Measurements from ENCODE around the gene C11orf68.

C11orf68 gene

DNA sequence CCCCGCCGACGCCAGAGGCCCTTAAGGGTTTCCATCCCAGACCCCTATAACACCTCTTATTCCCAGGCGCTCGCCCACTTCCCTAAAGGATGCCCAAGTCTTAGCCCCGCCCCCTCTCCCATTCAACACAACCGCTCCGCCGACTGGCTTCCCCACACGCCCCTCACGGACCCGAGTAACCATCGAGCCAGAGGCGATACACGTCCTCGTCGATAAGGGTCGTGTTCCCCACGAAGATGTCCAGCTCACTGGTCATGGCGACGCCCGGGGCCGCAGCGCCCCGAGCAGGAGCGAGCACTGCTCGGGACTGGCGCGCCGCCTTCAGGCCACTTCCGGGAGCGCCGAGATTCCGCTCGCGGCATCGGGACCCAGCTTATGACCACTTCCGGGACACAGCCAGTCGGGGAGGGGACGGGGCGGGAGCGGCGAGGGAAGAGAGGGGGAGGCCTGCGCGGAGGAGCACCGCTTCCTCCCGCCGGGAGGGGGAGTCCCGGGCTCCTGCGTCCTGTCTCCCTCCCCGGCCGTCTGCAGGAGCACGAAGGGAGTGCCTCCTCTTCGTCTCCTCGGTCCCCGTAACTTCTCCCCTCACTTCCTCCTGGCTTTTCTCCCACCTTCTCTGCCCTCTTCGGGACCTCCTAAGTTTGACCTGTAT, 30.6 kb downstream of the C11orf68 start, which contains the start of gene FIBP:
Gene FIBP, minus strand, starts transcription at position 309 of the 652 bp plus-strand sequence. Its CDS starts 53 bp downstream, at position 256.
- DNase-seq: peak; percentile 98

DNA sequence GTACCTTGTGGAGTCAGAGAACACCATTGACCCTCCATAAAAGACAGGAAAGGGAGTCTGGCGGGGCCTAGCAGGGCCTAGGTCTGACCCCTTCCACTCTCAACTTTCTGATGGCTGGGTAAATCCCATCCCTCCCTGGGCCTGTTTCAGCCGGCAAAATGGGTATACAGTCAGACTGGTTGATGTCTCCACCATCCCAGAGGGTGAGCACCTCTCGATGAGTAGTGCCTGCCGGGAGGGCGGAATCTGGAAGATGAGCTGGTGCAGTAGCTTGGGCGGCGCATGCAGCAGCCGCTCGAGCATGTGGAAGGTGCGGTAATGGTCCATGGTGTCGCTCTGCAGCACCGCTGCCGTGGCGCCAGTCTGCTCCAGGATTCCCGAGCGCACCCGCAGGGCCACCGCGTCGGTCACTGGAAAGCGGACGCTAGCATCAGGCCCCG, 31.1 kb downstream of the C11orf68 start:
- DNase-seq: no peak

DNA sequence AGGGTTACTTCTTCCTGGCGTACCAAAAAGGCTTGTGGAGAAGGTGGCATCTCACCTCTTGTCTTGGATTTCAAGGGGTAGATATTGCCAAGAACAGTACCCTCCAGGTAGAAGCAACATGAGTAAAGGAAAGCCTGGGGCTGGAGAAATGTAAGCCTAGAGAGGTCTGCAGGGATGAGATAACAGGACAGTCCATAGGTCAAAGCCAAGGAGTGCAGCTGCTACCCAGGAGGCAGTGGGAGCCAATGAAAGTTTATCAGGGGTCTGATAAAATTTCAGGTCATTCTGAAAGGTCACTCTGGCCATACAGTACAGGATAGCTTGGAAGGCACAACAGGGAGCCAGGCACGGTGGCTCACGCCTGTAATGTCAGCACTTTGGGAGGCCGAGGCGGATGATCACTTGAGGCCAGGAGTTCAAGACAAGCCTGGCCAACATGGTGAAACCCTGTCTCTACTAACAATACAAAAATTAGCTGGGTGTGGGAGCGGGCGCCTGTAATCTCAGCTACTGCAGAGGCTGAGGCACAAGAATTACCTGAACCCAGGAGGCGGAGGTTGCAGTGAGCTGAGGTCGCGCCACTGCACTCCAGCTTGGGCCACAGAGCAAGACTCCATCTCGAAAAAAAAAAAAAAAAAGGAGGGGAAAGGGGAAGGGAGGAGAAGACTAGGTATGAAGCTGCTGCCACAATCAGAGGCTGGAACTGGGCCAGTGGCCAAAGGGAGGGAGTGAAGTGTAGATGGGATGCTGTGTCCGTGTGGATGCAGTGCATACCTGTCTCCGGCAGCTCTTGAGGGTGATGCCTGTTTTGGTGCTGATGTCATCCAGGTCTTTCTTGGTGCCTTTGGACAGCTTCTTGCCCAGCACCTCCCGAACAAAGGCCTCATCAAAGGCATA, 31.8 kb downstream of the C11orf68 start:
- DNase-seq: no peak

DNA sequence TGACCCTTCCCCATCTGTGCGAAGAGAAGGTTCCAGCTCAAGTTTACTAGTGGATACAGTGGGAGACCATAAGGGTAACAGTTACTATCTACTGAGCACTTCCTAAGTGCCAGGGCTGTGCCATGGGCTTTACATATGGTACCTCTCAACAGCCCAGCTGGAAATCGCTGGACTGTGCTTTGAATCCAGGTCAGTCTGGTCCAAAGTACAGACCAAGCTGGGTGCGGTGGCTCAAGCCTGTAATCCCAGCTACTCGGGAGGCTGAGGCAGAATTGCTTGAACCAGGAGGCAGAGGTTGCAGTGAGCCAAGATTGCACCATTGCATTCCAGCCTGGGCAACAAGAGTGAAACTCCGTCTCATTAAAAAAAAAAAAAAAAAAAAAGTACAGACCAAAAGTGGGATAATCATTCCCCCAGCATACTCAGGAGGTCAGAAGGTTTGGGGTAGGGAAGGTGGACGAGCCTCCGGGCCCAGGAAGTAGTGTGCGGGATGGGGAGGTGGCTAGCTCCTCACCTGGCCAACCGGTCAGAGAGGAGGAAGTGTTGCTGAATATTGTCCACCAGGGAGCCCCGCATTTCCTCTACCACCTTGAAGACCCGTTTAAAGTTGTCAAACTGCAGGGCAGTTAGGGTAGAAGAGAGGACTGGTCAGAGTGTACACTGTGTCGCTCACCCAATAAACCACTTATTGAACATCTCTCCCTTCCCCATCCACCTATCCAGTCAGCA, 32.9 kb downstream of the C11orf68 start:
- no peak for DNase-seq

DNA sequence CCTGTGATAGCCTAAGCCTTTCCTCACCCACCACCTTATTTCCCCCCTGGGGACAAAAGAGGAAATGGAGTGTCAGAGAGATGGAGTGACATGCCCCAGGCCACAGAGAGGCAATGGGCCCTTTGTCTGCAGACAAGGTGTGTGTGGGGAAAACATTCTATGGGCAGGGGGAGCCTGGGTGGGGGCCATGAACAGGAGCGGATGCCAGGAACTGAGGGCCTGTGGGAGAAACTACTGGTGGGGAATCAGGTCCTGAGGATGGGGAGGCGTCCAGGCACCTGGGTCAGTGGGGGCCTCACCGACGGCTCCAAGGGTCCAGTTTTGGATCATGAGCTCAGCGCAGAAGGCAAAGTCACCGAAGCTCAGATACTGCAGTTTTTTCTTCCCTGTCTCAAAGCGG, 33.6 kb downstream of the C11orf68 start:
- DNase-seq: no peak

DNA sequence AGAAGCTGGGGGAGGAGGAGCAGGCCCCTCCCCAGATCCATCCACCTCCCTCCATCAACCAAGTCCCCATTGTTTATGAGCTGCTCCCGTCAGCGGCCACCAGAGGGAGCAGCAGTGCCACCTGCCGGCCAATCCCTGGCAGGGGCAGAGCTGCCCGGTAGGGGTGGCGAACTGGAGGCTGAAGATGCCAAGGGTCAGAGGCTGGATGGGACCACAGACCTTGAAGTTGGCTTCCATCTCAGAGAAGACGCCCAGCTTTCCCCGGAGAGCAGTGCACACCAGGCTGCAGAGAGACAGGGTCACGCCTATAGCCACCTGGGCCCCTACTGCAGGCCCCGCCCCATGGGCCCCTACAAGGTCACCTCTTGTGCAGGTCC, 34.2 kb downstream of the C11orf68 start:
- peak; percentile 65 for DNase-seq

DNA sequence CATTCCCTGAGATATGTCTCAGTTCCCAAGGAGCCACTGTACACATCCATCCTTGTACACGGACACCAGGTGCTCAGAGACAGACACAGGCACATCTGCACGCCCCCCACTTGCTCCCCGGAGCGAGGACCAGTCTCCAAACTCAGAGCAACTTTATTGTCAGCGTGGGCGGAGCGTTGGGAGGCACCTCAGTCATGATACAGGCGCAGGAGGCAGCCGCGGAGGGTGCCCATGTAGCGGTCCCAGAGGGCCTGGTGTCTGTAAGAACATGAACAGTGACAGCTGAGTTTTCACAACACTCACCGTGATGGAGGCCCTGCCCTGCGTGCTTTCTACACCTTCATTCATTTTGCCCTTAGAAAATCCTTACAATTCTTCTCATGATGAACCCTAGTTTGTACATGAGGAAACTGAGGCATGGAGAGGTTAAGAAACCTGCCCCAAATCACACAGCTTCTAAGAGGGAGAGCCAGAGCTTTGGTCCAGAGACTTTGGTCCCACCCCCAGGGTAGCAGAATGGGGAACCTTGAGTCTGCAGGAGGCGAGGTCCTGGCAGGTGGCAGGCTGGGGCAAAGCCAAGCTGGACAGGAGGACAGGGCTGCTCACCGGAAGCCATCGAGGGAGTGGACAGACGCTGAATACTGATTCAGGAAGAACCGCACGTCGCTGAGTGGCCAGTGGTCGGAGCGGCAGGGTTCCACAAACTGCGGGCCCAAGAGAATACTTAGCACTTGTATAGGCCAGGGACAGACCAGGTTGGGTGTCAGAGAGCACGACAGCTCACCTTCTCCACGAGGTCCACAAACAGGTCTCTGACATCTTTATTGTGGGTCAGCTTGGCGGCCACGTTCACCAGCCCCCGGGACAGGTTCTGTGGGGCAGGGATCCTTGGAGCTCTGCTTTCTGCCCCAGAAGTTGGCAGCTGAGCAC, 34.8 kb downstream of the C11orf68 start:
- DNase-seq: no peak

DNA sequence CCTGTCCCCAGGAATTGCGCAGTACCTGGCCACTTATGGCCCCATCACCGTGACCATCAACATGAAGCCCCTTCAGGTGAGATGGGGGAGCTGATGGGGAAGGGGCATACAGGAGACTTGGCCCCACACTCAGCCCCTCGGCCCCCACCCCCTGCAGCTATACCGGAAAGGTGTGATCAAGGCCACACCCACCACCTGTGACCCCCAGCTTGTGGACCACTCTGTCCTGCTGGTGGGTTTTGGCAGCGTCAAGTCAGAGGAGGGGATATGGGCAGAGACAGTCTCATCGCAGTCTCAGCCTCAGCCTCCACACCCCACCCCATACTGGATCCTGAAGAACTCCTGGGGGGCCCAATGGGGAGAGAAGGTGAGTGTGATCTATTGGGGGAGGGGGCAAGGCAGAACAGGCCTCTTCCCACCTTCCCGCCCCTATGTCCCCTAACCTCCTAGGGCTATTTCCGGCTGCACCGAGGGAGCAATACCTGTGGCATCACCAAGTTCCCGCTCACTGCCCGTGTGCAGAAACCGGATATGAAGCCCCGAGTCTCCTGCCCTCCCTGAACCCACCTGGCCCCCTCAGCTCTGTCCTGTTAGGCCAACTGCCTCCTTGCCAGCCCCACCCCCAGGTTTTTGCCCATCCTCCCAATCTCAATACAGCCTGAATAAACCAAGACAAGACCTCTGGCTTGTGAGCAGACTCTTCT, 35.7 kb downstream of the C11orf68 start:
- DNase-seq: no peak

DNA sequence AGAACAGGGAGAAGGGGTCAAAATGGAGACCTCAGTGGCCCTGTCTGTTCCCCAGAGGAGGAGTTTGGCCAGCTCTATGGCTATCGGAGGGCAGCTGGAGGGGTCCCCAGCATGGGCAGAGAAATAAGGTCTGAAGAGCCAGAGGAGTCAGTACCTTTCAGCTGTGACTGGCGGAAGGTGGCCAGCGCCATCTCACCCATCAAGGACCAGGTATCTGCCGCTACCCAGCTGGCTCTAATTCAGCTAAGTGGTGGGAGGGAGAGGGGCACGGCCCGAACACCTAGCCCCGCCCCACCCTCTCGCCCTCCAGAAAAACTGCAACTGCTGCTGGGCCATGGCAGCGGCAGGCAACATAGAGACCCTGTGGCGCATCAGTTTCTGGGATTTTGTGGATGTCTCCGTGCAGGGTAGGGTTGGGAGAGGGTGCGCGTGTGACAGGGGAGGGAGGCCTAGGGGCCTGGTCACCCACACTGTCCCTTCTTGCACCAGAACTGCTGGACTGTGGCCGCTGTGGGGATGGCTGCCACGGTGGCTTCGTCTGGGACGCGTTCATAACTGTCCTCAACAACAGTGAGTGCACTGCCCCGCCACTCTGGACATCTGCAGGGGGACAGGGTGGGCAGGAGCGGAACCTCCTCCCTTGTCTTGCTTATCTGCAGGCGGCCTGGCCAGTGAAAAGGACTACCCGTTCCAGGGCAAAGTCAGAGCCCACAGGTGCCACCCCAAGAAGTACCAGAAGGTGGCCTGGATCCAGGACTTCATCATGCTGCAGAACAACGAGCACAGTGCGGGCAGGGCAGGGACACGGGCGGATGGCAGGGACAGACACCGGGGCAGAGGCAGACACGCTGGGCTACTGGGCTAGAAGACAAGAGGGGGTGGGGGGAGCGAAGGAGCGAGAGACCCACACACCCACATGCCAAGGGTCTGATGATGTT, 36.5 kb downstream of the C11orf68 start:
- no peak for DNase-seq

DNA sequence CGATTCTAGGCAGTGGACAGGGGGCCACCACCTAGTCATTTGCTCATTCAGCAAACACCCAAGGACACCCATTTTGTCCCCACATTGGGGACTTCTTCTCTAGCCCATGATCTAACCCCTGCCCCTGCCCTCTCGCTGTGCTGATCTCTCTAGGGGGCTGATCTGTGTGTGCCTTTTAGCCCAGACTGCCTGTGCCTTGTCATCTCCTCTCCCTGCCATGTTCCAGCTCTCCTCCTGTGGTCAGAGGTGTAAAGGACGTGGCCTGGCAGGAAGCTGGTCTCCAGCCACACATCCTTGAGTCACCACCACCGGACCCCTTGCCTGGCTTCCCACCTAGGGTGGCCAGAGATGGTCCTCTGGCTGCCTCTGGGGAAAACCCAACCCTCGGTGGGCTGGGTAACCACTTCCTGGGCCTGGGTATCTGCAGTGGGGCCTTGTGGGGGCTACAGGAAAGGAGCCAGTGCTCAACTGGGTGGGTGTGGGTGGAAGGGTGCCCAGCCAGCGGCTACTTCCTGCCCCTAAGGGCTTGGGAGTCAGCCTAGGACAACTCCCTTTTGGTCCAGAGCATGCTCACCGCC, 37.9 kb downstream of the C11orf68 start:
- no peak for DNase-seq

DNA sequence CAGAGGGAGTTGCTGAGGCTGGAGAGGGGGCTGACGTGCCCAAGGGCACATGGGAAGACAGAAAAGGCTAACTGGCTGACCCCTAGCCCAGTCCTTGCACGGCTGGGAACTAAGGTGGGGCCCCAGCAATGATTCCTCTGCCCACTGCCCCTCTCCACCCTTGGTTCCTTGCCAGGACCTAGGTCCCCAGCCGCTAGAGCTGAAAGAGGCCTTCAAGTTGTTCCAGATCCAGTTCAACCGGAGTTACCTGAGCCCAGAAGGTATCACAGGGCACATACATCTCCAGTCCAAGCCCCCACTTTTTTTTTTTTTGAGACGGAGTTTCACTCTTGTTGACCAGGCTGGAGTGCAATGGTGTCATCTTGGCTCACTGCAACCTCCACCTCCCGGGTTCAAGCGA, 38.8 kb downstream of the C11orf68 start:
- DNase-seq: no peak

DNA sequence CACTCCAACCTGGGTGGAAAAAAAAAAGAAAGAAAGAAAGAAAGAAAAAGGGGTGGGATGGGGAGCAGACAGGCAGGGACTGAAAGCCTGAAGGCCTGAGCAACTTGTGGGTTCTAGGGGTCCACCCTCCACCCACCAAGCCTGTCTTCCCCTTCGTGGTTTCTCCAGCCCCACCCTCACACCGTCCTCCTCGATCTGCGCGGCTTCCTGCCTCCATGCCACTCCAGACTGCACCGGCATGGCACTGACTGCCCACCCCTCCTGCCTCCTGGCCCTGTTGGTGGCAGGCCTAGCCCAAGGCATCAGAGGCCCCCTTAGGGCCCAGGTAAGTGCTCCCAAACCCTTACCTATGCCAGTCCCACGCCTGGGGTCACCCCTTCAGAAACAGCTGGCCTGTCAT, 39.2 kb downstream of the C11orf68 start, which contains the start of gene CTSW:
Gene CTSW, plus strand, starts transcription at position 221 of the 400 bp plus-strand sequence. Its CDS starts 18 bp downstream, at position 239.
- no peak for DNase-seq

DNA sequence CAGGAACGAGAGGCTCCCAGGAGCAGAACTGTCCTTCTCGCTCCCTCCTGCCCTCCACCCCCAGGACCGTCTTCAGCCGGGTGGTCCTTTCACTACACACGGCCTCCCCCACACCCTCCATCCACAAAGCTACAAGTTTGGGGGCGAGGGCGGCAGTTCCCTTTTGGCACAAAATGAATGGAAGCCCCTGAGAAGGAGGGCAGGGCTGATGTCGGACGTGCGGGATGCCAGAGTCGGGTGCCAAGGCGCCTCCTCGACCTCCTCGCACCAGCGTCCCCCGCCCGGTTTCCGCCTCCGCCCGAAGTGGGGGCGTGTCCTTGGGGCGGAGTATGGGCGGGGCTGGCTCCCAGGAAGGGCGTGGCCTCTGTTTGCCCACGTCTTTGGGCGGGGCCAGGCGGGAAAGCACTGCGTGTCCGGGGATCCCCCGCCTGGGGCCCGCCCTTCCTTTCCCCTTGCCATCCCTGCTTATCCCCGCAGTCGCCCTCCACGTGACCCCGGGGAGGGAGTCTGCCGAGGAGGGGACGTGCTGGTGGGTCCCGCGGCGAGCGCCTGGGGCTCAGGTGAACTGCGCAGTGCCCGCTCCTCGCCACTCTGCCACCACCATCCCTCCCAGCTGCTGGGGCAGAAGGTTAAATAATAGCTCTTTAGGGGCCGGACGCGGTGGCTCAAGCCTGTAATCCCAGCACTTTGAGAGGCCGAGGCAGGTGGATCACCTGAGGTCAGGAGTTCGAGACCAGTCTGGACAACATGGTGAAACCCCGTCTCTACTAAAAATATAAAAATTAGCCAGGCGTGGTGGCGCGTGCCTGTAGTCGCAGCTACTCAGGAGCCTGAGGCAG, 45.3 kb downstream of the C11orf68 start:
- DNase-seq: peak; percentile 82

DNA sequence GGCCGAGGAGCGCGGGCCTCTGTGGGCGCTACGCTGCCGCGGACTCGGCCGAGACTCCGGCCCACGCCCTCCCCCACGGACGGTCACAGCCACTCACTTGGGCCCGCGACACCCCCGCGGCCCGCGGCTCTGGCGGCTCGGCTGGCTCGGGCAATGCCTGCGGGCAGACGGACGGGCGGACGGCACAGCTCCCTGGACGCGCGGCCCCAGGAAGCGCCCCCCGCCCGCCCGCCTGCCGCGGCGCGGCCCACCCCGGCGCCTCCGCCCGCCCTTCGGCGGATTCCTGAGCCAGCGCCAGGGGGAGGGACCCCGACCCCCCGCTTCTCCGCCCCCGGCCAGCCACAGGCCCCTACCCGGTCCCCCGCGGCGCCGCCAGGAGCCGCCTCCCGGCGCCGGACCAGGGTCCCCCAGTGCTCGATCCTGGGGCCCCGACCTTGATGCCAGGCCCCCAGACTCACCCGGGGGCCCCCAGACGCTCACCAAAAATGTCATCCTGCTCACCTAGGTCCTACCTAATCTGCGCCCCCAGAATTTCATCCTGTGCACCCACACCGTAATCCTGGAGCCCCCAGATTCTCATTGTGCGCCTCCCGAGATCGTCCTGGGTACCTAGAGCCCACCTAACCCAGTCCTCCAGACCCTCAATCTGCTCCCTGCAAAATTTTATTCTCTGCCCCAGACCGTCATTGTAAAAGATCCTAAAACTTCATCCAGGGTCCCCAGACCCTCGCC, 46.1 kb downstream of the C11orf68 start, which contains the start of gene EFEMP2:
Gene EFEMP2, minus strand, starts transcription at position 215 of the 732 bp plus-strand sequence. CDS start 446 bp downstream, outside the sequence.
- no peak for DNase-seq

DNA sequence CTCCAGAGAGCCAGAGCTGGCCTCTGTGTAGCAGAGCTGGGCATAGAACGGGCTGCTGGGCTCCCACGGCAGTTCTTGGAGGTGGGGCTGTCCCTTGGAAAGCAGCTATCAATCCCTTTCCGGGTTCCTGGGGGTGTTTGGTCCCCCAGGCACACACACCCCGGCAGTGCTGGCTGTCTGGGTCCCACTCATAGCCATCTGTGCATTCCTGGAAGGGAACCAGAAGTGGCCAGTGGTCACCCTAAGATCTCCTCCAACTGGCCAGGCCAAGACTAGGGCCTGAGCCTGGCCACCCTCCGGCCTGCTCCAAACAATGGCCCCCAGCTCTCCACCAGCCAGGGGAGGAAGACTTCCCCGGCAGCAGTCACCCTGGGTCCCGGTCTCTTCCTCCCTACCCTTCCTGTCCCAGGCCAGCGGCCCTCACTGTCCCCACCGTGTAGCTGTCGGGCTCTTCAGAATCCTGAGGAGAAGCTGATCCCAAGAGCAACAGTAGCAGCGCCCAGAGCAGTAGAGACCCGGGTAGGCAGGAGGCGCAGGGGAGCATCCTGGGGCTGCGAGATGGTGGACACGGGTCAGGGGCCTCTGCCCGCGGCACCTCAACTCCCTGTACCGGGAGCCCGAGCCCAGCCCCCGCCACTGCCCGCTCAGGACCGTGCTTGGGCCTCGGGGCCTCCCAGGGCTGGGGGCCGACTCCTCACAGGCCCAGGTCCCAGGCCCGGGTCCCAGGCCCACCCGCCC, 46.9 kb downstream of the C11orf68 start:
- DNase-seq: no peak

DNA sequence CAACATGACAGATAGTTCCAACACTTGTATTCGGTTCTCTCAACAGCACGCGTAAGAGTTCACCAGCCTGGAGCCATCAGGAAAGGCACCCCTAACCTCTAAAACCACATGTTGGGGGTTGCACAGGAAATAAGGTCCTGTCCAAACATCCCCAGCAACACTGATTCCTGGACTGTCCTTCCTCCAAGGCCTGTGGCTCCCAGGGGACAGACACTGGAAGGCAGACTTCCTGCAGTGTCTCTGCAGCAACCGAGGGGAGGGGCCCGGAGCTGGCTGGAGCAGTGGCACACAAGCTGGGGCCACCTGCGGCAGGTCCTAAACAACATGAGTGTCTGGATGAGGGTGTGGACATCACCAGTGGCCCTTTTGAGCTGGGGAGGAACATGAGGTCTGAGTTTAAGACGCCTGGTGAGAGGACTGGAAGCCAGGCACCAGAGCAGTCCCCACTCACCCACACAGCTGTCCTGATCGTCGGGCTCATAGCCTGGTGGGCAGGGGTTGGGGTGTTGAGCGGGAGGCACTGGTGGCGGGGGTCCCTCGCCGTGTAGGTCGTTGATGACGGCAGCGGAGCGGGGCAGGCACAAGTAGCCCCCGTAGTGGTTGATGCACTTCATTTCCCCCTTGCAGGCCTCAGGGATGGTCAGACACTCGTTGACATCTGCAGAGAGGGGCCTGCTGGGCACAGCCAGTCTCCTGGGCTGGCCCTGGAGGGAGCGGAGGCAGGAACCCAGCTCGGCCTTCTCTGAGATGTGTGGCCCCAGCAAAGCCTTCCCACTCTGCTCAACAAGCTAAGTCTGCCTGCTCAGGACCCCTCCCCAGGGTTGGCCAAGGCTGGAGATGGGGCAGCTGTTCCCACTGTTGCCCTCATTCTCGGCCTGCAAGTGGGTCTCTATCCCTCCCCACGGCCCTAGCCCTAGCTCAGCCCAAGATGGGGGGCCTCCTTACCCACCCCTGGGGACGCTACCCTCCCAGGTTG, 47.9 kb downstream of the C11orf68 start:
- no peak for DNase-seq

Measured in NCI-H1092 treated with DMSO at 0.1 percent for 48 hours (cell line).